Choroid plexus epithelial cell (primary cell): ENCODE data around the gene LIN9.

Experiments
- DNase-seq: peaks from one replicate; pipeline ENCODE4 v3.0.0-alpha.2; 2010; ENCODE audit warnings: low read depth
- H3K4me3 ChIP-seq: 2 replicates; pipeline ENCODE4 v1.5.1; 2011; ENCODE audit warnings: low read depth, mild to moderate bottlenecking, control low read depth, low read length, moderate library complexity
- CTCF ChIP-seq: conservative IDR thresholded peaks from 2 replicates; pipeline ENCODE4 v1.5.1; 2011; ENCODE audit warnings: low read depth, mild to moderate bottlenecking, control low read depth, inconsistent platforms, low read length, moderate library complexity

Gene LIN9

DNA sequence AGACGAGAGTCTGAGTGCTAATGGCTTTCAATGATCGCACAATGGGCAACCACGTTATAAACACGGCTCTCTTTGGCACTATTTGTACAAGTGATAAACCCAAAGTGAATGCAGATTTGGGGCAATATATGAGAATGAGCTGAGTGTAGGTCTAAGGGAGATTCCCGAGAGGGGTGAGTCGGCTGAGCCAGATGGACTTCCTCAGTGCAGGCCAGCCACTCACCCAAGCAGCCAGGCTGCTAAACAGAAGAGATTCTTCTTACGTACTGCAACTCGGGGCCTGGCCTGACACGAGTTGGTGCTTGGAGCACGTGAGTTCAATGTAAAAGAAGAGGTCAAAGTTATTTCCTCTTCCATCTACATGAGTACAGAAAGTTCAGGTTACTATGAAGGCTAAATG lies 91.7 kb downstream of the LIN9 start:
- DNase-seq: peak; percentile 56
- H3K4me3 ChIP-seq: no peak overlapping the region
- TF ChIP-seq CTCF: no peak

DNA sequence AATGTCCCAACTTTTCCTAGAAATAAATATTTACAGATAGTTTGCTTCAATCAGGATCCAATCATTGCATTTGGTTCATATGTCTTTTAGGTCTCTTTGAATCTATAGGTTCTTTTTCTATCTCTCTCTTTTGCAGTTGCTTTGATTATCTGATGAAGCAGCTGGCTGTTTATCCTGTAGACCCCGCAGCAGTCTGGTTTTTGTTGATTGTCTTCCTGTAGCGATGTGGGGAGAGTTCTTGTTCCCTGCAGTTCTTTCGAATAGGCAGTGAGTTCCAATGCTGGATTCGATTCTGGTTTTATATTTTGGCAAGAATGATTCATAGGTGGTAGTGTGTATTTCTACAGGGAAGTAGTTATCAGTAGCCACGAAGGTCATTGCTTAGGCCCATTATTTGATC lies 92.9 kb downstream of the LIN9 start:
- no peak overlapping the region for H3K4me3 ChIP-seq
- DNase-seq: no peak
- TF ChIP-seq CTCF: no peak

- no peak for TF ChIP-seq CTCF
- DNase-seq: no peak
Measured at GRCh38 chr1:226215239-226215638, 93.7 kb downstream of the LIN9 start.

DNA sequence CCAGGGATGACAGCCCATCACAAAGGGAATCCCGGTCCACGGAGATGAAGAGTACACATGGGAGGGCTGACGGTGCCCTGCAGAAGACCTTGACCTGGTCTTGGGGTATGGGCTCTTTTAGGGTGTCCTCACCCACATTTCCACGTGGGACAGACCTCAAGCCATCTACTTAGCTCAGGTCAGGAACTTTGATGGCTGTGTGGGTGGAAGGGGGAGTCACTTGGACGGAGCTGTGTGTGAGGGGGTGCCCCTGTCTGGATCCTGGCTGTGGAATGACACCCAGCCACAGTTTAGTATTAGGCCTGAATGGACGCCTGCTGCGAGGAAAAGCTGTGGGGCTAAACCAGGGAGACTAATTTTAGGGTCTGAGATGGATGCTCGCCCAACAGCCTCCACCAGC lies 96.4 kb downstream of the LIN9 start:
- DNase-seq: no peak
- H3K4me3 ChIP-seq: no peak overlapping the region
- TF ChIP-seq CTCF: no peak

More at GRCh38 chr1:226215239-226215638, 93.7 kb downstream of the LIN9 start:
- H3K4me3 ChIP-seq: no peak overlapping the region

DNA sequence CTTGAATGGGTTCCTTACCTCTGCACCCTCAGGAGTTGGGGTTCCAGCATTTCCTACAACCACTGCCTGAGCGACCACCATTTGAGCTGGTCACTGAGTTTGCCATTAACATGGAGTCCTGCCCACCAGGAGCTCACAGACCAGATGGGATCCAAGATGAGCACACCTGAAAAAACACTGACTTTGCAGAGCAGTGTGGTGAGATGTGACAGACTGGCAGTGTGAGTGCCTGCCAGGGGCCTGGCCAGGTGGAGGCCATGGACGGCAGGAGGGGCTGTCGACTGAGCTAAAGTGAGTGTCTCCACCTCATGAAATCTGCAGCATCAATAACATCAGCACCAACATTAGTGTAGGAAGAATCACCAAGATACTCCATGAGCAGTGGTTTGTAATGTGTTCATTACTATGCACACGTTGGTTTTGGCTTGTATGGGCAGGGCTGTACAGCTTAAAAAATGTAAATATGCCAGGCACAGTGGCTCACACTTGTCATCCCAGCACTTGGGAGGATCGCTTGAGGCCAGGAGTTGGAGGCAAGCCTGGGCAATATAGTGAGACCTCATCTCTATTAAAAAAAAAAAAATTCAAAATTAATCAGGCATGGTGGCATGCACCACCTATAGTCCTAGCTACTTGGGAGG lies 97.7 kb downstream of the LIN9 start:
- DNase-seq: no peak
- no peak overlapping the region for H3K4me3 ChIP-seq
- no peak for TF ChIP-seq CTCF

DNA sequence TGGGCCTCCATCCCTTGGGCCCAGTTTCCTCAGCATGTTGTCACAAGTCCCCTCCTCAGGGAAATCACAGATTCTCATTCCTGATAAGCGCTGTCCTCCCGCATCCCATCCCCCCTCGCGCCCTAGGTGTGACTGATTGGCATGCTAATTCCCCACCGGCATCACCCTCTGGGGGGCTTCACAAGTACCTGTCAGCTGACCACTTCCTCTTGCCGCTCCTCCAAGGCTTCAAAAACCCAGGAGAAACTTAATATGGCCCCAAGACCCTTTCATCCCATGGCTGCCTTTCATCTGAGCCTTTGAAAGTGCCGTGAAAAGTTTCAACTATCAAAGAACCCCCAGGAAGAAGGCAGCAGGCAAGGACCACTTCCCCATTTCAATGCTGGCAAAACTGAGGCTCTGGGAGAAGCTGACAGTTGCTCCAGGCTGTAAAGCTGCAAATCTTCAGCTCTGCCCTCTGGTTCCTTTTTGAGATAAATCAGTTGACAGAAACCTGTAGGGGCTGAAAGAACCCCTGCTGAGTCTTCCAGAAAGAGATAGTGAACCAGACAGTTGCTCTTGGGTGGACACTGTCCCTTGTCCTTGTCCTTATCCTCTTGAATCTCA lies 98.3 kb downstream of the LIN9 start:
- DNase-seq: no peak
- H3K4me3 ChIP-seq: no peak overlapping the region
- no peak for TF ChIP-seq CTCF
